GM23338 (cell line): Measurements from ENCODE around the gene ST8SIA2. TPM values are rescaled to one million over a fixed set of nuclear protein-coding genes. Genes with fewer than 3 reads are reported as not detected.

ENCODE experiments used
- ATAC-seq: fragments of 200-7000 bp; cut with Tn5 transposase; 3 replicates; pipeline ENCODE4 v1.9.1; 2020
- DNase-seq: peaks from one replicate; pipeline ENCODE4 v3.0.0-alpha.2; 2015; ENCODE audit warnings: low spot score
- H2AFZ ChIP-seq: fragments of 200-600 bp; sonication (generic); 2 replicates; pipeline ENCODE4 v1.8.0; 2016; ENCODE audit warnings: antibody characterized with exemption, mild to moderate bottlenecking, moderate library complexity
- H3F3A ChIP-seq: fragments of 200-600 bp; sonication (generic); replicated peaks from 2 replicates; pipeline ENCODE4 v1.8.0; 2017; ENCODE audit warnings: antibody characterized with exemption, mixed run types, low read depth
- H3K27ac ChIP-seq: fragments of 200-600 bp; sonication (generic); 2 replicates; pipeline ENCODE4 v1.6.1; 2016; ENCODE audit warnings: low read depth
- H3K27me3 ChIP-seq: fragments of 200-600 bp; sonication (generic); 2 replicates; pipeline ENCODE4 v1.8.0; 2016; ENCODE audit warnings: mild to moderate bottlenecking, mixed run types, moderate library complexity; ENCODE audit not compliant: insufficient read depth
- H3K36me3 ChIP-seq: fragments of 200-600 bp; sonication (generic); 2 replicates; pipeline ENCODE4 v1.8.0; 2016; ENCODE audit warnings: mild to moderate bottlenecking; ENCODE audit not compliant: insufficient read depth
- H3K4me1 ChIP-seq: fragments of 200-600 bp; sonication (generic); 2 replicates; pipeline ENCODE4 v1.8.0; 2016; ENCODE audit warnings: mild to moderate bottlenecking, moderate library complexity; ENCODE audit not compliant: insufficient read depth
- H3K4me2 ChIP-seq: fragments of 200-600 bp; sonication (generic); 2 replicates; pipeline ENCODE4 v1.7.1; 2017; ENCODE audit warnings: mixed run types
- H3K4me3 ChIP-seq: fragments of 200-600 bp; sonication (generic); 2 replicates; pipeline ENCODE4 v1.6.1; 2016; ENCODE audit warnings: mixed run types
- H3K79me2 ChIP-seq: fragments of 200-600 bp; sonication (generic); replicated peaks from 2 replicates; pipeline ENCODE4 v1.8.0; 2017; ENCODE audit warnings: mild to moderate bottlenecking; ENCODE audit not compliant: insufficient read depth
- H3K9me2 ChIP-seq: fragments of 200-600 bp; sonication (generic); 2 replicates; pipeline ENCODE4 v1.8.0; 2017; ENCODE audit not compliant: insufficient read depth
- H4K20me1 ChIP-seq: fragments of 200-600 bp; sonication (generic); replicated peaks from 2 replicates; pipeline ENCODE4 v1.8.0; 2017; ENCODE audit warnings: mild to moderate bottlenecking; ENCODE audit not compliant: insufficient read depth
- H3K27ac Mint-ChIP-seq: 2 replicates; pipeline ENCODE4 v1.8.0; 2020; ENCODE audit warnings: inconsistent platforms, mild to moderate bottlenecking, moderate library complexity, mixed read lengths
- H3K27me3 Mint-ChIP-seq: 3 replicates; pipeline ENCODE4 v1.8.0; 2022; ENCODE audit warnings: low read depth, mild to moderate bottlenecking, moderate library complexity, mixed read lengths, inconsistent platforms; ENCODE audit not compliant: insufficient read depth, poor library complexity
- H3K36me3 Mint-ChIP-seq: 3 replicates; pipeline ENCODE4 v1.8.0; 2021; ENCODE audit warnings: low read depth, mild to moderate bottlenecking, inconsistent platforms, moderate library complexity, mixed read lengths
- H3K4me1 Mint-ChIP-seq: 3 replicates; pipeline ENCODE4 v1.8.0; 2020; ENCODE audit warnings: mild to moderate bottlenecking, inconsistent platforms, mixed read lengths
- H3K4me3 Mint-ChIP-seq: 3 replicates; pipeline ENCODE4 v1.8.0; 2021; ENCODE audit warnings: moderate library complexity, mild to moderate bottlenecking, inconsistent platforms, mixed read lengths
- H3K9me3 Mint-ChIP-seq: 3 replicates; pipeline ENCODE4 v1.8.0; 2020; ENCODE audit warnings: moderate library complexity, mild to moderate bottlenecking, inconsistent platforms, mixed read lengths
- CREB1 ChIP-seq: fragments of 250-450 bp; sonication (Bioruptor Pico); IDR thresholded peaks from 2 replicates; pipeline ENCODE4 v1.5.0; 2020; ENCODE audit warnings: low read depth, mild to moderate bottlenecking, moderate library complexity
- CTCF ChIP-seq, 2 experiments: fragments of 200-600 bp in 1 of 2; sonication (generic) in 1 of 2; conservative IDR thresholded peaks; 2 replicates each; pipeline versions ENCODE4 v1.5.1 to v1.6.1; 2016 to 2017; ENCODE audit warnings: antibody characterized with exemption in 2 of 2, low read depth in 2 of 2, mild to moderate bottlenecking in 2 of 2, moderate library complexity in 1 of 2
- EZH2 ChIP-seq: fragments of 200-600 bp; sonication (generic); IDR thresholded peaks from one replicate; pipeline ENCODE4 v1.8.0; 2017; ENCODE audit warnings: antibody characterized with exemption, mild to moderate bottlenecking, low read depth; ENCODE audit not compliant: unreplicated experiment
- JUNB ChIP-seq: IDR thresholded peaks from one replicate; pipeline ENCODE4 v1.6.1; 2016; ENCODE audit warnings: antibody characterized with exemption; ENCODE audit not compliant: unreplicated experiment
- REST ChIP-seq: IDR thresholded peaks from one replicate; pipeline ENCODE4 v1.6.1; 2018; ENCODE audit warnings: antibody characterized with exemption; ENCODE audit not compliant: unreplicated experiment
- ZNF331 ChIP-seq: fragments of 250-450 bp; sonication (Bioruptor Pico); IDR thresholded peaks from 2 replicates; pipeline ENCODE4 v1.5.0; 2020; ENCODE audit warnings: low read depth, mild to moderate bottlenecking, moderate library complexity
- polyA plus RNA-seq: library from polyadenylated mRNA; unstranded; fragments of >200 nt; fragmentation: Nextera tagmentation; extraction: Ambion mirVana; gene quantifications from 2 replicates; pipeline ENCODE4 v1.2.1, GENCODE V29; 2016
- total RNA-seq: library from RNA; depleted of rRNA; stranded (reverse); fragments of >200 nt; shearing (Covaris generic); gene quantifications from 2 replicates; pipeline ENCODE4 v1.2.3, GENCODE V29; 2014
- TF ChIP-seq, protein P1 (sequence below): IDR thresholded peaks from 2 replicates; pipeline ENCODE4 v1.6.1; 2016; ENCODE audit warnings: antibody characterized with exemption

The ST8SIA2 gene
- total and polyA plus RNA-seq, 2 experiments from 2014 or later: 0.66 to 1.2 TPM

DNA sequence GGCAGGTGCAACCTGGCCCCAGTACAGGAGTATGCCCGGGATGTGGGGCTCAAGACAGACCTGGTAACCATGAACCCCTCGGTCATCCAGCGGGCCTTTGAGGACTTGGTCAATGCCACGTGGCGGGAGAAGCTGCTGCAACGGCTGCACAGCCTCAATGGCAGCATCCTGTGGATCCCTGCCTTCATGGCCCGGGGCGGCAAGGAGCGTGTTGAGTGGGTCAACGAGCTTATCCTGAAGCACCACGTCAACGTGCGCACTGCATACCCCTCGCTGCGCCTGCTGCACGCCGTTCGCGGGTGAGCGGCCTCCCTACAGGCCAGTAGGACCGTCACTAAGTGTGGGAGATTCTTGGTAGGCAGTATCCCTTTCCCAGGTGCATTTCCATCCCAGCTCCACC, 51.0 kb downstream of the ST8SIA2 start (continued):
- TF ChIP-seq CTCF (conservative IDR thresholded peaks at IDR 0.05; ENCODE audit: low read depth in 2 of 2) (no peak), ZNF331 (CRISPR knock-in tag) (no peak), JUNB (no peak), REST (no peak), EZH2 (no peak), CREB1 (CRISPR knock-in tag) (no peak)

DNA sequence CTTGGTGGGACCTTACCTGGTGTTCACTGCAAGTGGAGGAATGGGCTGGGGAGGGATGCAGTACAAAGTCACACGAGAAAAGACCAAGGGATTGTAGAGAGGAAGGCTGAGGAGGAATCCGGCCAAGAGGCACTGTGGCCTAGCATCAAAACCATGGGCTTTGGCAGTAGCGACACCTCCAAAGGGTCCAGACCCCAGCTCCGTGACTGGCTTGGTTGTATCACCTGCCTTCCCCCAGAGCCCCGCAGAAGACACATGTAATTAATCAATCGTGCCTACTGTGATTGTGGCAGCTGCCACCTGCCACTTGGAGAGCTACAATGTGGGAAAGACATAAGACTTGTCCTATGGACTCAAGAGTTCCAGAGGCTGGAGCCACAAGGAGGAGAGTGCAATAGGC, 54.7 kb downstream of the ST8SIA2 start:
- peaks cover 3% of the 10 kb centered on the region for H3K27me3 Mint-ChIP-seq

More for the DNA sequence above, 54.7 kb downstream of the ST8SIA2 start:
- no peak for TF ChIP-seq ZNF331 (CRISPR knock-in tag)
- no peak for TF ChIP-seq CREB1 (CRISPR knock-in tag)
- TF ChIP-seq JUNB: no peak
- TF ChIP-seq, protein P1, sequence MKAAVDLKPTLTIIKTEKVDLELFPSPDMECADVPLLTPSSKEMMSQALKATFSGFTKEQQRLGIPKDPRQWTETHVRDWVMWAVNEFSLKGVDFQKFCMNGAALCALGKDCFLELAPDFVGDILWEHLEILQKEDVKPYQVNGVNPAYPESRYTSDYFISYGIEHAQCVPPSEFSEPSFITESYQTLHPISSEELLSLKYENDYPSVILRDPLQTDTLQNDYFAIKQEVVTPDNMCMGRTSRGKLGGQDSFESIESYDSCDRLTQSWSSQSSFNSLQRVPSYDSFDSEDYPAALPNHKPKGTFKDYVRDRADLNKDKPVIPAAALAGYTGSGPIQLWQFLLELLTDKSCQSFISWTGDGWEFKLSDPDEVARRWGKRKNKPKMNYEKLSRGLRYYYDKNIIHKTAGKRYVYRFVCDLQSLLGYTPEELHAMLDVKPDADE: no peak
- TF ChIP-seq CTCF (conservative IDR thresholded peaks at IDR 0.05; ENCODE audit: low read depth in 2 of 2): no peak
- no peak overlapping the region for H3K4me3 Mint-ChIP-seq
- H3K36me3 ChIP-seq: no peaks in the 10 kb centered on the region
- no peaks in the 10 kb centered on the region for H3F3A ChIP-seq
- no peaks in the 10 kb centered on the region for H3K36me3 Mint-ChIP-seq
- no peak overlapping the region for H3K27ac Mint-ChIP-seq
- H3K4me1 ChIP-seq: no peaks in the 10 kb centered on the region
- H3K4me1 Mint-ChIP-seq: no peaks in the 10 kb centered on the region
- no peaks in the 10 kb centered on the region for H3K27me3 ChIP-seq
- no peak overlapping the region for H3K4me3 ChIP-seq
- ATAC-seq (no peak), DNase-seq (no peak)
- peaks cover 5% of the 10 kb centered on the region; the same call in 1 of the 2 replicates for H3K9me2 ChIP-seq
- no peaks in the 10 kb centered on the region for H3K79me2 ChIP-seq
- H3K27ac ChIP-seq: no peak overlapping the region
- H3K9me3 Mint-ChIP-seq: no peaks in the 10 kb centered on the region
- H2AFZ ChIP-seq: no peak overlapping the region
- no peak overlapping the region for H3K4me2 ChIP-seq
- H4K20me1 ChIP-seq: no peaks in the 10 kb centered on the region
